Mesodermal cell (in vitro differentiated cells): Measurements from ENCODE around the gene CKS1B.
A peak's percentile ranks its signal among the peaks of the same experiment; 100 is the strongest.
"Not testable (repeated sequence)": the region's sequence is repeated elsewhere in the genome, so short reads cannot be mapped to it uniquely, and the experiment has no call there.

Source experiments
- H3K27ac ChIP-seq: 2 replicates; pipeline ENCODE4 v1.7.0; 2013; ENCODE audit warnings: mild to moderate bottlenecking, low read depth, low read length, moderate library complexity; ENCODE audit not compliant: severe bottlenecking
- H3K36me3 ChIP-seq: 2 replicates; pipeline ENCODE4 v1.7.1; 2013; ENCODE audit warnings: mild to moderate bottlenecking, low read length, moderate library complexity; ENCODE audit not compliant: control insufficient read depth, insufficient read depth
- H3K4me1 ChIP-seq: one replicate; pipeline ENCODE4 v1.7.1; 2013; ENCODE audit warnings: mild to moderate bottlenecking, low read length; ENCODE audit not compliant: insufficient read depth, control insufficient read depth, poor library complexity, severe bottlenecking
- H3K4me3 ChIP-seq: 2 replicates; pipeline ENCODE4 v1.7.0; 2013; ENCODE audit warnings: low read length, control low read depth, mild to moderate bottlenecking; ENCODE audit not compliant: insufficient read depth, poor library complexity, severe bottlenecking; ENCODE audit errors: extremely low read depth
- H3K9me3 ChIP-seq: 2 replicates; pipeline ENCODE4 v1.7.1; 2013; ENCODE audit warnings: mild to moderate bottlenecking, low read length, moderate library complexity; ENCODE audit not compliant: control insufficient read depth
- WGBS, 2 experiments: methylation state at CpG; one replicate each; pipeline ENCODE4 v1.1.5; 2013; ENCODE audit warnings: missing lambda C conversion rate in 2 of 2; ENCODE audit not compliant: insufficient coverage in 2 of 2; 5-methylcytosine and 5-hydroxymethylcytosine counted together

CKS1B gene

GRCh38 chr1:154988058-154988954 is 13.8 kb downstream of the CKS1B start:
- 95 to 96% methylated on average over 16 of the region's 17 CpGs for WGBS, 2 experiments
- peaks cover 62% of the 10 kb centered on the region for H3K36me3 ChIP-seq
- H3K27ac ChIP-seq, result no peak overlapping the region
- peaks cover 6% of the 10 kb centered on the region for H3K4me1 ChIP-seq
- no peaks in the 10 kb centered on the region for H3K9me3 ChIP-seq
- H3K4me3 ChIP-seq, result no peak overlapping the region

GRCh38 chr1:154989195-154989860 is 14.8 kb downstream of the CKS1B start:
- Histone ChIP-seq H3K27ac (no peak overlapping the region), H3K36me3 (peaks cover 62% of the 10 kb centered on the region), H3K4me3 (no peak overlapping the region), H3K4me1 (peaks cover 10% of the 10 kb centered on the region), H3K9me3 (no peaks in the 10 kb centered on the region)
- no CpG with 5 or more reads among the region's 3 CpGs for WGBS, 2 experiments

GRCh38 chr1:154990276-154990675 is 15.8 kb downstream of the CKS1B start:
- H3K27ac ChIP-seq, result no peak overlapping the region
- no peak overlapping the region for H3K4me3 ChIP-seq
- 100% methylated on average over 3 of the region's 8 CpGs for WGBS, 2 experiments

DNA sequence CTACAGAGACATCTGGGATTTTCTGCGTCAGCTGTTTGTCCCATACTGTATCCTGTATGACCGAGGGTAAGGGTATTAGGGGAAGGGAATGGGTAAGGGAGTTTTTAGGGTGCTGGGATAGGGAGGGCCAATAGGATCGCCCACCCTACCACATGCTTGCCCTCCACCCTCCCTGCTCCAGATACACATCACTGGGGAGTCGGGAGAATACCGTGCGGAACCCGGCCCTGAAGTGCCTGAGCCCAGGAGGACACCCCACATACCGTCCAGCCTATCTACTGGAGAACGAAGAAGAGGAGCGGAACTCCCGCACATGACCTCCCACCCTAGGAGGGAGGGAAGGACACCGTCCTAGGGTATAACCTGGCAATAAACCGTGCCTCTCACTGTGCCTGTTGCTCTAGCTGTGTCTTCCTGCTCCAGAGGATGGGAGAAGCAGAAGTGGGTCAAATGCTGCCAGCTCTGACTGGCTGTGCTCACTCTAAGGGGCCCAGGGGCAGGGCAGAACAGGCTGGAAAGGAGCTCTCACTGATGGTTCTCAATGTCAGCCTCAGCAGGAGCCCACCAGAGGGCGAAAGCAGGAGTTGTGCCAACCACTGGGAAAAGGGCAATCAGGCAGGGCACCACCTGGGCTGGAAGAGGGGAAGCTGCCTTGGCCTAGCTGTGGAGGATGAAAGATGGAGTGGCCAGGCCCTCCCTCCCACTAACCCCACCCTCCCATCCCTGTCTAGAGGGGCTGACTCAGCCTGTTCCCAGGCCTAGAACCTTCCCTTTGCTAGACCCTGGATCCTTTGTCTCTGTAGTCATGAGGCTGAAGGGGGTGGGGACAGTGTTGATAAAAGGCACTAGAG is 18.5 kb downstream of the CKS1B start:
- no peak overlapping the region for H3K4me3 ChIP-seq
- H3K9me3 ChIP-seq, result no peaks in the 10 kb centered on the region
- H3K27ac ChIP-seq, result peak overlapping the region; percentile 59
- H3K4me1 ChIP-seq, result peaks cover 7% of the 10 kb centered on the region
- peaks cover 35% of the 10 kb centered on the region for H3K36me3 ChIP-seq
- WGBS, 2 experiments, result 80 to 92% methylated on average over 2 to 12 of the region's 14 CpGs

More at GRCh38 chr1:154990276-154990675, 15.8 kb downstream of the CKS1B start:
- no peaks in the 10 kb centered on the region for H3K9me3 ChIP-seq
- peaks cover 7% of the 10 kb centered on the region for H3K4me1 ChIP-seq
- peaks cover 55% of the 10 kb centered on the region for H3K36me3 ChIP-seq

GRCh38 chr1:154993572-154994268 is 19.2 kb downstream of the CKS1B start, which contains the start of gene LENEP:
Gene LENEP (plus strand): TSS chr1:154993586. CDS start chr1:154993608, 22 bp downstream.
- WGBS, 2 experiments, result 100% methylated on average over 1 of the region's 8 CpGs
- peaks cover 7% of the 10 kb centered on the region for H3K4me1 ChIP-seq
- H3K9me3 ChIP-seq, result no peaks in the 10 kb centered on the region
- peaks cover 28% of the 10 kb centered on the region for H3K36me3 ChIP-seq
- peak within 1 kb of the TSS; percentile 59 for H3K27ac ChIP-seq
- no peak within 1 kb of the TSS for H3K4me3 ChIP-seq

- H3K9me3 ChIP-seq, result no peaks in the 10 kb centered on the region
- peaks cover 7% of the 10 kb centered on the region for H3K4me1 ChIP-seq
- H3K4me3 ChIP-seq, result no peak overlapping the region
- WGBS, 2 experiments, result 83 to 100% methylated on average over 1 of the region's 1 CpG
- peaks cover 22% of the 10 kb centered on the region for H3K36me3 ChIP-seq
- H3K27ac ChIP-seq, result no peak overlapping the region
These were observed 19.7 kb downstream of the CKS1B start for GRCh38 chr1:154994269-154994587.

DNA sequence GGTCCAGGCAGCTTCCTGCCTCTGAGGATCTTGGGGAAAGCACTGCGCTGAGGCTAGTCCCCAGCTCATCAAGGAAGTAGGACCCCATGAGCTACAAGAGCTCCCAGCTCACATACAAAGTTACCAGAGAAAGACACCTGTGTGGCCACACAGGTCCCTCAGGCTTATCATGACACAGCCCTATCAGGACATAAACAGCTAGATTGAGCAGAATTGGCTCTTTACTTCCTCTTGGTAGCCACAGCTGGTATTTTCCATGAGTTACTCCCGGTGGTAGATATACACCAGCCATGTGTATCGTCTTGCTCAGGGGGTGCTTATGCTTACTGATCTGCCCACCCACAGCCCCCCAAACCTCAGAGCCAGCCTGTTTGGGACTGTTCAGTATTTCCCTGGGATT is 20.1 kb downstream of the CKS1B start:
- no peak overlapping the region for H3K4me3 ChIP-seq
- H3K27ac ChIP-seq, result no peak overlapping the region
- no peaks in the 10 kb centered on the region for H3K9me3 ChIP-seq
- peaks cover 8% of the 10 kb centered on the region for H3K4me1 ChIP-seq
- H3K36me3 ChIP-seq, result peaks cover 19% of the 10 kb centered on the region
- 81 to 96% methylated on average over 3 of the region's 3 CpGs for whole genome bisulfite sequencing, 2 experiments

DNA sequence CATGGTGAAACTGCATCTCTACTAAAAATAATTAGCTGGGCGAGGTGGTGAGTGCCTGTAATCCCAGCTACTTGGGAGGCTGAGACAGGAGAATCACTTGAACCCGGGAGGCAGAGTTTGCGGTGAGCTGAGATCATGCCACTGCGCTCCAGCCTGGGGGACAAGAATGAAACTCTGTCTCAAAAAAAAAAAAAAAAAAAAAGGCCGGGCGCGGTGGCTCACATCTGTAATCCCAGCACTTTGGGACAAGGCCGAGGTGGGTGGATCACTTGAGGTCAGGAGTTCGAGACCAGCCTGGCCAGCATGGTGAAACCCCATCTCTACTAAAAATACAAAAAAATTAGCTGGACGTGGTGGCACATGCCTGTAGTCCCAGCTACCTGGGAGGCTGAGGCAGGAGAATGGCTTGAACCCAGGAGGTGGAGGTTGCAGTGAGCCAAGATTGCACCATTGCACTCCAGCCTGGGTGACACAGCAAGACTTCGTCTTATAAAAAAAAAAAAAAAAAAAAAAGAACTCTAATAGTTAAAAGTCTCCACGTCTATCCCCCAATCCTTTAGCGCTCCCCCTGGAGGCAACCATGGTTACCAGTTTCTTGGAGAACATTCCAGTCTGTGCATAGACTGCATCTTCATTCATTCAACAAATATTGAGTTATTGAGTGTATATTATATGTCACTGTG is 21.0 kb downstream of the CKS1B start:
- 79 to 100% methylated on average over 2 of the region's 13 CpGs for WGBS, 2 experiments
- peaks cover 13% of the 10 kb centered on the region for H3K4me1 ChIP-seq
- H3K36me3 ChIP-seq, result peaks cover 11% of the 10 kb centered on the region
- not testable (repeated sequence) for H3K27ac ChIP-seq, H3K9me3 ChIP-seq, H3K4me3 ChIP-seq

DNA sequence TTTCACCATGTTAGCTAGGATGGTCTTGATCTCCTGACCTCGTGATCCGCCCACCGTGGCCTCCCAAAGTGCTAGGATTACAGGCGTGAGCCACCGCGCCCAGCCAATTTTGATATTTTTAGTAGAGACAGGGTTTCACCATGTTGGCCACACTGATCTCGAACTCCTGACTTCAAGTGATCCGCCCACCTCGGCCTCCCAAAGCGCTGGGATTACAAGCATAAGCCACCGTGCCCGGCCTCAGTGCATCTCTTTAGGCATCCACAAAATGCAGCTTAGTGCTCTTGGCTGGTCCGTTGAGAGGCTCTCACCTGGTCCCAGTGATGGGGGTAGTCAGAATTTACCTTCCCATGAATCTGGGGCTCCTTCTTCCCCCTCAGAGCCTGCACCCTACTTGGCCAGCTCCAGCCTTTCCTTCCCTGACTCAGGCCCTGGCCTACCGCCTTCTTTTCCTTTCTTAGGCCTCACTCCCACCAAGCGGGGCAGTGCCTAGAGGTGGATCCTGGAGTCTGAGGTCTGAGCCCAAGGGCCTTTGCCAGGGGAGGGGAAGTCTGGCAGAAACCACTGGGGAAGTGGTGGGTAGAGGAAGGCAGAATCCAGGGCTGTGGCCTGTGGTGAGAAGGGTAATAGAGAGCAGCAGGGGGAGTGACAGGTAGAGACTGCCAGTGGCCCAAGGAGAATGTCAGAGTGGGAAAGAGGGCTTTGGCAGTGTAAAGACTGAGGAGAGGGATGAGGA is 22.7 kb downstream of the CKS1B start:
- Histone ChIP-seq H3K9me3 (no peaks in the 10 kb centered on the region), H3K4me3 (no peak overlapping the region), H3K27ac (no peak overlapping the region), H3K36me3 (peaks cover 2% of the 10 kb centered on the region), H3K4me1 (peaks cover 16% of the 10 kb centered on the region)
- WGBS, 2 experiments, result 92 to 94% methylated on average over 12 to 14 of the region's 15 CpGs
